ENCODE measurements around the gene CENPU. TPM values are rescaled to one million over a fixed set of nuclear protein-coding genes. Genes with fewer than 3 reads are reported as not detected.

Gene CENPU
- total and polyA plus RNA-seq, 2 of the 8 experiments (the other 6 are each of a cell fraction or from before 2014, with no cell fraction given) = 32.1 to 122 TPM

DNA sequence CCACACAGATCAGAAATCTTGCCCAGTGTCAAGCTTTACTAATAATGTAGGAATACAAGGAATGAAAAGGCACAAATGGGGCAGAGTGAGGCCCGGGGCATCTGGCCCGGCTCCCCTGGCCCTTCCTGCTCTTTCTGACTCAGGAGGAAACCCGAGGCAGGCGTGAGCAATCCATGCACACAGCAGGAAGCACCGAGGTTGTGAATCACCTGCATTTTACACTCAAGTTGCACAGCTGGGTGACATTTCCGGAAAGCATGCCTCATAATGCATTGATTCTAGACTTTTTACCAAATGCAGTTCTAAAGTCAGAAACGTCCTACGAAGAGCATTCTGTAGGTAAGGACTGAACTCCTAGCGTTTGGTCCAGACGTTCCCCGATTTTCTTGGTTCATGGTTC lies 45.4 kb downstream of the CENPU start:
- H2BK12ac ChIP-seq (ENCODE audit: low read depth, low read length) = no peak overlapping the region
- peaks cover 0 to 11% (median under 1%) of the 10 kb centered on the region in 4 experiments; a peak in 1 of 8 replicates for H3K36me3 ChIP-seq (ENCODE audit: control insufficient read depth in 2 of 4, insufficient read depth in 4 of 4, low read length in 3 of 4)
- no peak overlapping the region for H3K14ac ChIP-seq (ENCODE audit: insufficient read length)
- no peak overlapping the region for H4K8ac ChIP-seq (ENCODE audit: extremely low read depth, insufficient read depth, low read length)
- H3K27me3 ChIP-seq (replicated peaks in 1 of 4; ENCODE audit: control insufficient read depth in 3 of 4, extremely low read depth in 1 of 4, insufficient read depth in 3 of 4, low read length in 3 of 4) = no peaks in the 10 kb centered on the region
- no peaks in the 10 kb centered on the region for H3K79me2 ChIP-seq (ENCODE audit: control insufficient read depth in 1 of 2, insufficient read depth in 2 of 2, low read length in 2 of 2)
- H3K56ac ChIP-seq (replicated peaks; ENCODE audit: insufficient read length, low read depth, low read length) = no peak overlapping the region
- no peak overlapping the region for H4K91ac ChIP-seq (replicated peaks; ENCODE audit: insufficient read length, low read length)
- H3K4ac ChIP-seq (replicated peaks; ENCODE audit: insufficient read length, low read depth, low read length) = no peak overlapping the region
- WGBS, 2 experiments (ENCODE audit: extremely low coverage in 1 of 2, insufficient coverage in 1 of 2, insufficient read length in 1 of 2, insufficient replicate concordance in 2 of 2, low coverage in 1 of 2, low lambda C conversion rate in 2 of 2, missing lambda C conversion rate in 1 of 2) = 40% methylated on average over 11 of the region's 11 CpGs; no CpG with 5 or more reads in 1 of the 2 experiments
- FAIRE-seq (peak; percentile 76), DNase-seq (ENCODE audit: low read depth in 1 of 2, low spot score in 2 of 2) (peak in 1 of 2 experiments; percentile 39)
- no peak overlapping the region for H3K18ac ChIP-seq (ENCODE audit: extremely low read depth, low read length)
- no peak overlapping the region for H3K4me3 ChIP-seq (ENCODE audit: extremely low read depth in 1 of 4, insufficient read depth in 2 of 4, low read depth in 3 of 4, low read length in 4 of 4)
- H4K5ac ChIP-seq (ENCODE audit: insufficient read length, low read depth, low read length) = no peak overlapping the region
- no peak overlapping the region for H2BK120ac ChIP-seq (replicated peaks; ENCODE audit: low read depth, low read length)
- H3K9me3 ChIP-seq (ENCODE audit: insufficient read depth in 2 of 2, low read depth in 1 of 2, low read length in 1 of 2) = no peaks in the 10 kb centered on the region
- H3K9ac ChIP-seq (replicated peaks in 1 of 4; ENCODE audit: extremely low read depth in 1 of 4, low read depth in 3 of 4, low read length in 3 of 4) = peak overlapping the region in 1 of 4 experiments; percentile 15; a peak in 1 of 7 replicates
- H3K23me2 ChIP-seq (ENCODE audit: low read depth, low read length) = no peaks in the 10 kb centered on the region
- peaks cover 0 to 4% (median 3%) of the 10 kb centered on the region in 4 experiments; a peak in 5 of 7 replicates for H3K4me1 ChIP-seq (replicated peaks in 1 of 4; ENCODE audit: control insufficient read depth in 3 of 4, insufficient read depth in 4 of 4, low read length in 3 of 4)
- H2AFZ ChIP-seq (ENCODE audit: low read length) = no peak overlapping the region
- H3K79me1 ChIP-seq (ENCODE audit: low read depth, low read length) = no peaks in the 10 kb centered on the region
- TF ChIP-seq NANOG (IDR thresholded peaks at IDR 0.05; ENCODE audit: insufficient read depth, low read depth, low read length, poor library complexity, severe bottlenecking) (peak; percentile 72), KDM4A (IDR thresholded peaks at IDR 0.05; ENCODE audit: low read depth, low read length, severe bottlenecking) (no peak), SIRT6 (IDR thresholded peaks at IDR 0.05; ENCODE audit: low read length) (no peak), TCF12 (IDR thresholded peaks at IDR 0.05; ENCODE audit: low read depth, low read length) (0 out of 2 replicates have a peak, but pooled peaks have one; percentile 9)
- POLR2A ChIA-PET (ENCODE audit: partially characterized antibody) = interaction anchor here (0.9 kb wide), 1 partner anchor 23 kb away, joined by 4 read pairs; no protein-coding TSS in a partner anchor
- no peak overlapping the region for H2BK5ac ChIP-seq (ENCODE audit: low read depth, low read length)
- peak overlapping the region in 1 of 2 experiments; percentile 46; a peak in 2 of 4 replicates for H3K4me2 ChIP-seq (ENCODE audit: insufficient read depth in 1 of 2, low read depth in 2 of 2, low read length in 2 of 2)
- H2AK5ac ChIP-seq (ENCODE audit: low read depth, low read length) = no peak overlapping the region
- no peak overlapping the region for H2BK15ac ChIP-seq (ENCODE audit: low read length)
- no peak overlapping the region for H3K23ac ChIP-seq (ENCODE audit: insufficient read length)
- H2BK20ac ChIP-seq (ENCODE audit: low read length) = no peak overlapping the region
- H3K27ac ChIP-seq (ENCODE audit: low read depth, low read length) = no peak overlapping the region
- H4K20me1 ChIP-seq (replicated peaks in 1 of 2; ENCODE audit: control insufficient read depth in 1 of 2, insufficient read depth in 2 of 2, low read length in 2 of 2) = no peaks in the 10 kb centered on the region
- CTCF ChIA-PET (ENCODE audit: partially characterized antibody) = interaction anchor here (0.6 to 1.2 kb wide), 2 partner anchors 33 to 121 kb away, joined by 4 read pairs; no protein-coding TSS in a partner anchor

Measured in H1 (cell line).